NCI-H2196 (cell line): ENCODE results near the gene RFC4.
"Not testable (repeated sequence)": the region's sequence is repeated elsewhere in the genome, so short reads cannot be mapped to it uniquely, and the experiment has no call there.

Experiments used
- DNase-seq: peaks from one replicate; lab custom pipeline; 2025; ENCODE audit not compliant: unreplicated experiment; lab: John Stamatoyannopoulos, UW

The RFC4 gene

GRCh38 chr3:186825294-186825821 is 19.1 kb upstream of the RFC4 start:
- no peak for DNase-seq

- no peak for DNase-seq
Observed at GRCh38 chr3:186824430-186825139, 18.3 kb upstream of the RFC4 start.

GRCh38 chr3:186823386-186823785 is 17.1 kb upstream of the RFC4 start:
- no peak for DNase-seq

GRCh38 chr3:186822388-186822759 is 16.1 kb upstream of the RFC4 start:
- DNase-seq, result not testable (repeated sequence)

GRCh38 chr3:186821429-186822387 is 15.4 kb upstream of the RFC4 start:
- DNase-seq, result peak; percentile 94

- DNase-seq, result no peak
Observed at GRCh38 chr3:186818956-186819355, 12.7 kb upstream of the RFC4 start.

GRCh38 chr3:186818516-186818915 is 12.2 kb upstream of the RFC4 start:
- DNase-seq, result no peak

- DNase-seq, result no peak
Observed at GRCh38 chr3:186815435-186815834, 9.2 kb upstream of the RFC4 start.

- no peak for DNase-seq
Observed at GRCh38 chr3:186814100-186814499, 7.8 kb upstream of the RFC4 start.

- not testable (repeated sequence) for DNase-seq
Observed at GRCh38 chr3:186811313-186811712, 5.0 kb upstream of the RFC4 start.

- DNase-seq, result no peak
Observed at GRCh38 chr3:186810336-186810996, 4.2 kb upstream of the RFC4 start.

- no peak for DNase-seq
Observed at GRCh38 chr3:186807231-186807630, 949 bp upstream of the RFC4 start.

GRCh38 chr3:186803447-186803846 is 2.8 kb downstream of the RFC4 start:
- DNase-seq, result not testable (repeated sequence)

GRCh38 chr3:186802701-186803100 is 3.6 kb downstream of the RFC4 start:
- no peak for DNase-seq

GRCh38 chr3:186800285-186800684 is 6.0 kb downstream of the RFC4 start:
- no peak for DNase-seq

- DNase-seq, result no peak
Observed at GRCh38 chr3:186798239-186798874, 7.9 kb downstream of the RFC4 start.

GRCh38 chr3:186790261-186790981 is 15.9 kb downstream of the RFC4 start:
- DNase-seq, result no peak

GRCh38 chr3:186789554-186790260 is 16.6 kb downstream of the RFC4 start:
- no peak for DNase-seq

GRCh38 chr3:186788482-186789370 is 17.6 kb downstream of the RFC4 start:
- peak; percentile 41 for DNase-seq
